KMS-11 (cell line): ENCODE data around the gene CTNNA1.
"Not testable (repeated sequence)": the region's sequence is repeated elsewhere in the genome, so short reads cannot be mapped to it uniquely, and the experiment has no call there.

Source experiments
- H2AFZ ChIP-seq: fragments of 200-600 bp; sonication (generic); 2 replicates; pipeline ENCODE4 v1.6.1; 2016; ENCODE audit warnings: antibody characterized with exemption, mixed run types, low read depth
- H3K27ac ChIP-seq: fragments of 200-600 bp; sonication (generic); 2 replicates; pipeline ENCODE4 v1.6.1; 2016; ENCODE audit warnings: mild to moderate bottlenecking, mixed run types
- H3K27me3 ChIP-seq: fragments of 200-600 bp; sonication (generic); 2 replicates; pipeline ENCODE4 v1.6.1; 2017; ENCODE audit warnings: mild to moderate bottlenecking, low read depth, mixed run types, moderate library complexity; ENCODE audit not compliant: insufficient read depth
- H3K36me3 ChIP-seq: fragments of 200-600 bp; sonication (generic); 2 replicates; pipeline ENCODE4 v1.6.1; 2017; ENCODE audit warnings: mild to moderate bottlenecking, mixed run types; ENCODE audit not compliant: insufficient read depth
- H3K4me1 ChIP-seq: fragments of 200-600 bp; sonication (generic); 2 replicates; pipeline ENCODE4 v1.6.1; 2016; ENCODE audit warnings: mild to moderate bottlenecking, low read depth, mixed run types; ENCODE audit not compliant: poor library complexity, severe bottlenecking
- H3K4me2 ChIP-seq: fragments of 200-600 bp; sonication (generic); 2 replicates; pipeline ENCODE4 v1.7.0; 2016; ENCODE audit warnings: mild to moderate bottlenecking, mixed run types
- H3K4me3 ChIP-seq: fragments of 200-600 bp; sonication (generic); IDR thresholded peaks from 2 replicates; pipeline ENCODE4 v1.6.1; 2017; ENCODE audit warnings: low read depth, low read length, mixed read lengths; ENCODE audit not compliant: insufficient read depth
- H3K79me2 ChIP-seq: fragments of 200-600 bp; sonication (generic); 2 replicates; pipeline ENCODE4 v1.6.1; 2016; ENCODE audit warnings: low read depth, mixed run types; ENCODE audit not compliant: insufficient read depth
- H3K9ac ChIP-seq: fragments of 200-600 bp; sonication (generic); 2 replicates; pipeline ENCODE4 v1.6.1; 2016; ENCODE audit warnings: mild to moderate bottlenecking, mixed run types
- H4K20me1 ChIP-seq: fragments of 200-600 bp; sonication (generic); 2 replicates; pipeline ENCODE4 v1.6.1; 2016; ENCODE audit warnings: mild to moderate bottlenecking, mixed run types; ENCODE audit not compliant: insufficient read depth
- TF ChIP-seq, protein P1 (sequence below): fragments of 200-600 bp; sonication (generic); conservative IDR thresholded peaks from 2 replicates; pipeline ENCODE4 v1.6.1; 2017; ENCODE audit warnings: low read depth, mild to moderate bottlenecking, antibody characterized with exemption, low read length, moderate library complexity, mixed read lengths

The CTNNA1 gene

DNA sequence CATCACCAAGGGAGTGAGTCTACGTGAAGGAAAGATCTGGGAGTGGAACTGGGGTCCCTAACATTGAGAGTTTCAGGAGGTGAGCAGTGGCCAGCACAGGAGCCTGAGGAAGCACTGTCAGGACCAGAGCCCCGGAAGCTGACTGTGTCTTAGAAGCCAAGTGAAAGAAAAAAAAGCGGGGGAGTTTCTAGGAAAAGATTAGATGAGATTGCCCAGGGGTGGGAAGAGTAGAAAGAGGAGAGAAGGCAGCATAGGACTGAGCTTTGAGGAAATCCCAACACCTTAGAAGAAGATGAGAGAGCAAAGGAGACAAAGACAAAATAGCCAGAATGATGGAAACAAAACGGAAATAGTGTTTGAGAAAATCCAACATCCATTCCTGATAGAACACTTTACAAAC is 158.9 kb downstream of the CTNNA1 start:
- H3K79me2 ChIP-seq = no peaks in the 10 kb centered on the region
- H3K27ac ChIP-seq = no peak overlapping the region
- no peaks in the 10 kb centered on the region for H3K27me3 ChIP-seq
- no peaks in the 10 kb centered on the region for H4K20me1 ChIP-seq
- no peak overlapping the region for H3K4me2 ChIP-seq
- TF ChIP-seq, protein P1, sequence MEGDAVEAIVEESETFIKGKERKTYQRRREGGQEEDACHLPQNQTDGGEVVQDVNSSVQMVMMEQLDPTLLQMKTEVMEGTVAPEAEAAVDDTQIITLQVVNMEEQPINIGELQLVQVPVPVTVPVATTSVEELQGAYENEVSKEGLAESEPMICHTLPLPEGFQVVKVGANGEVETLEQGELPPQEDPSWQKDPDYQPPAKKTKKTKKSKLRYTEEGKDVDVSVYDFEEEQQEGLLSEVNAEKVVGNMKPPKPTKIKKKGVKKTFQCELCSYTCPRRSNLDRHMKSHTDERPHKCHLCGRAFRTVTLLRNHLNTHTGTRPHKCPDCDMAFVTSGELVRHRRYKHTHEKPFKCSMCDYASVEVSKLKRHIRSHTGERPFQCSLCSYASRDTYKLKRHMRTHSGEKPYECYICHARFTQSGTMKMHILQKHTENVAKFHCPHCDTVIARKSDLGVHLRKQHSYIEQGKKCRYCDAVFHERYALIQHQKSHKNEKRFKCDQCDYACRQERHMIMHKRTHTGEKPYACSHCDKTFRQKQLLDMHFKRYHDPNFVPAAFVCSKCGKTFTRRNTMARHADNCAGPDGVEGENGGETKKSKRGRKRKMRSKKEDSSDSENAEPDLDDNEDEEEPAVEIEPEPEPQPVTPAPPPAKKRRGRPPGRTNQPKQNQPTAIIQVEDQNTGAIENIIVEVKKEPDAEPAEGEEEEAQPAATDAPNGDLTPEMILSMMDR = no peak
- no peaks in the 10 kb centered on the region for H3K4me1 ChIP-seq
- H3K9ac ChIP-seq = no peak overlapping the region
- H2AFZ ChIP-seq = no peak overlapping the region
- no peak overlapping the region for H3K4me3 ChIP-seq
- H3K36me3 ChIP-seq = no peaks in the 10 kb centered on the region

DNA sequence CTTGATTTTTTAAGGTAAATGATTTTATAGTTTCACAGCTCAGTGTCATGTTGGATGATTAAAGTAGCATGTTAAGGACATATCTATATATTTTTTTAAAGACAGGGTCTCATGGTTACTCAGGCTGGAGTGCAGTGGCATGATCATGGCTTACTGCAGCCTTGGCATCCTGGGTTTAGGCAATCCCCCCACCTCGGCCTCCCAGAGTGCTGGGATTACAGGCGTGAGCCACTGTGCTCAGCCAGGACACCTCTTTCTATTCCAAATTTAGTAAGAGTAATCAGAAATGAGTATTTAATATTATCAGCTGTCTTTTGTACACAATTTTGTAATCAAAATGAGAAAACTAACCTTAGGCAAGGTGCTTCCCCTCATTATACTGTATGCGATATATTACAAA is 160.5 kb downstream of the CTNNA1 start:
- Histone ChIP-seq H3K4me2 (no peak overlapping the region), H3K9ac (no peak overlapping the region), H3K27me3 (no peaks in the 10 kb centered on the region), H3K36me3 (no peaks in the 10 kb centered on the region), H3K4me1 (peaks cover 12% of the 10 kb centered on the region), H3K27ac (no peak overlapping the region), H3K79me2 (no peaks in the 10 kb centered on the region), H2AFZ (no peak overlapping the region), H3K4me3 (no peak overlapping the region), H4K20me1 (no peaks in the 10 kb centered on the region)
- TF ChIP-seq, protein P1 = no peak

DNA sequence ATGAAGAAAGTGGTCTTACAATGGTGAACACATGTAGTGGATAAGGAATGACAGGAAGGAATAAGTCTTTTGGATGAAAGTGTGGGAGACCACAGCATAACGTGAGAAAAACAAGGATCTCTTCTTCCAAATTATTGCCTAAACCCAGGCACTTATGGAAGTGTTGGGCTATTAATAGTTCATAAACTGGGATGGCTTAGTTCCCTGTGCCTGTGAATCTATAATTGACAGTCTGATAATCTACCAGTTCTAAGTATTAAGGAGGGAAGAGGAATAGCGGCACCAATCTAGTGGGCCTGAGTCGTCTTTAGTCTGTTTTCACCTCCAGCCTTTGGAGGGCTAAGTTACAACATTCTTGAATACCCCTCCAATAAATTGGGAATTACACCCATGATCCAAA is 161.1 kb downstream of the CTNNA1 start:
- Histone ChIP-seq H3K27ac (no peak overlapping the region), H3K4me3 (no peak overlapping the region), H4K20me1 (no peaks in the 10 kb centered on the region), H3K4me1 (peaks cover 17% of the 10 kb centered on the region), H3K9ac (no peak overlapping the region), H3K36me3 (no peaks in the 10 kb centered on the region), H3K27me3 (no peaks in the 10 kb centered on the region), H3K79me2 (no peaks in the 10 kb centered on the region), H2AFZ (no peak overlapping the region), H3K4me2 (no peak overlapping the region)
- TF ChIP-seq, protein P1 = no peak

DNA sequence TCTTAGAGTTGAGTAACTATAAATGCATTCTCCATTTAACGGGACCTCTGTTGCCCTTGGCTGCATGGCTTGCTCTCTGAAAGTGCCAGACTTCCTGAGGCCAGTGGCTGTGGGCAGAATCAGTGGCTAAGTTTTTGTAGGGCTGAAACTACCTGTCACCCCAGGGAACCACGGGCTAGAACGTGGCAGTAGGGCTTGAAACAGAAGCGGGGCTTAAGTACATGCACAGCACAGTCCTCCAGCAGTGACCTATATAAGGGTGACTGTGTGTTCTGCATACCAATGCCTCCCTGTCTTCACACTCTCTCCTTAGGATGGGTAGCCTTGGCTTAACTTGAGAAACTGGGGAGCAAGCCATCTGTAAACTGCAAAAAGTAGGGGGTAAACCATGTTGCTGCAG is 165.5 kb downstream of the CTNNA1 start:
- Histone ChIP-seq H3K36me3 (no peaks in the 10 kb centered on the region), H3K4me3 (no peak overlapping the region), H3K4me1 (peaks cover 17% of the 10 kb centered on the region), H3K27me3 (no peaks in the 10 kb centered on the region), H3K4me2 (no peak overlapping the region), H2AFZ (no peak overlapping the region), H3K27ac (no peak overlapping the region), H3K79me2 (no peaks in the 10 kb centered on the region), H3K9ac (no peak overlapping the region), H4K20me1 (no peaks in the 10 kb centered on the region)
- TF ChIP-seq, protein P1 = no peak

DNA sequence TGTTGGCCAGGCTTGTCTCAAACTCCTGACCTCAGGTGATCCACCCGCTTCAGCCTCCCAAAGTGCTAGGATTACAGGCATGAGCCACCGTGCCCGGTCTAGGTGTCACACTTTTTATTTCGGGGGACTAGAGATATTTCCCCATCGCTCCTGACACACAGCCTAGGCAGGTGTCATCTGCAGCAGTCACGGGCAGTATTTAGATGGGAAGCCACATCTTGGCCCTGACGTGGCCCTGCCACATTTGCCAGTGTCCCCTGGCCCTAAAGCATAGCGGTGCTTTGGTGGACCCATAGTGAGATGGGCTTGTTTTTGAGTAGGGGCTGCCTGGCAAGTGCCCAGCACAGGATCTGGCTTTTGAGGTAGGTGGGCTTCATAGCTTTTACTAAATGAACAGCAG is 167.0 kb downstream of the CTNNA1 start:
- H4K20me1 ChIP-seq = no peaks in the 10 kb centered on the region
- no peaks in the 10 kb centered on the region for H3K79me2 ChIP-seq
- no peak overlapping the region for H3K4me2 ChIP-seq
- H3K27ac ChIP-seq = no peak overlapping the region
- H2AFZ ChIP-seq = no peak overlapping the region
- H3K27me3 ChIP-seq = no peaks in the 10 kb centered on the region
- no peak overlapping the region for H3K4me3 ChIP-seq
- peaks cover 17% of the 10 kb centered on the region for H3K4me1 ChIP-seq
- TF ChIP-seq, protein P1 = no peak
- H3K36me3 ChIP-seq = no peaks in the 10 kb centered on the region
- no peak overlapping the region for H3K9ac ChIP-seq

DNA sequence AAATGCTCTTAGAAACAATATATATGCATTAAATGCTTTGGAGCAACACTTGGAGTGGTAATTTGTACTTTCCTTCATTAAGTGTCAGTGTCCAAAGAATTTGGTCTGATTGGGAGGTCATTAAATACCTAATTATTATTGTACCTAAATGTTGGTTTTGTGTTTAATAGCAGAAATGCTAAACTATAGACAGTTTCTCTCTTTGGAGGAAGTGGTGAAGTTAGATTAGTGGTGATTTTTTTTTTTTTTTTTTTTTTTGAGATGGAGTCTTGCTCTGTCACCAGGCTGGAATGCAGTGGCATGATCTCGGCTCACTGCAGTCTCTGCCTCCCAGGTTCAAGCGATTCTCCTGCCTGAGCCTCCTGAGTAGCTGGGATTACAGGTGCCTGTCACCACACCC is 168.1 kb downstream of the CTNNA1 start:
- not testable (repeated sequence) for H3K4me2 ChIP-seq, H3K36me3 ChIP-seq, H4K20me1 ChIP-seq, H2AFZ ChIP-seq, H3K4me3 ChIP-seq, H3K79me2 ChIP-seq, H3K27ac ChIP-seq, H3K9ac ChIP-seq, H3K27me3 ChIP-seq
- H3K4me1 ChIP-seq = peaks cover 17% of the 10 kb centered on the region
